HCT116 (cell line): ENCODE data around the gene ACOXL.

Experiments
- CTCF ChIP-seq, 3 experiments: fragments of 200-600 bp in 1 of 3; sonication (generic) in 1 of 3; IDR thresholded peaks in 2 of 3; conservative IDR thresholded peaks in 1 of 3; 2 replicates each; pipeline ENCODE4 v1.5.1; 2012 to 2017; ENCODE audit warnings: low read depth in 2 of 3, low read length in 2 of 3, antibody characterized with exemption in 1 of 3, borderline replicate concordance in 1 of 3, control low read depth in 1 of 3, mild to moderate bottlenecking in 1 of 3, mixed read lengths in 1 of 3, mixed run types in 1 of 3, moderate library complexity in 1 of 3; ENCODE audit not compliant: insufficient read depth in 1 of 3
- EZH2 ChIP-seq: fragments of 200-600 bp; sonication (generic); IDR thresholded peaks from 2 replicates; pipeline ENCODE4 v1.6.1; 2017; ENCODE audit warnings: antibody characterized with exemption, mixed run types
- JUND ChIP-seq: IDR thresholded peaks from 2 replicates; pipeline ENCODE4 v1.6.1; 2012
- MAX ChIP-seq: IDR thresholded peaks from 2 replicates; pipeline ENCODE4 v1.6.1; 2012
- POLR2A ChIP-seq: IDR thresholded peaks from 2 replicates; pipeline ENCODE4 v1.7.0; 2011; ENCODE audit warnings: borderline replicate concordance; ENCODE audit not compliant: insufficient read depth, insufficient read length; ENCODE audit errors: extremely low read depth
- POLR2AphosphoS5 ChIP-seq: IDR thresholded peaks from 2 replicates; pipeline ENCODE4 v1.6.1; 2011; ENCODE audit warnings: mild to moderate bottlenecking, low read depth, low read length, moderate library complexity
- SP1 ChIP-seq: IDR thresholded peaks from 2 replicates; pipeline ENCODE4 v1.6.1; 2012; ENCODE audit warnings: low read depth
- TCF7L2 ChIP-seq: IDR thresholded peaks from 2 replicates; pipeline ENCODE4 v1.7.0; 2011; ENCODE audit warnings: borderline replicate concordance, inconsistent platforms; ENCODE audit not compliant: insufficient read depth, insufficient read length; ENCODE audit errors: extremely low read depth
- YY1 ChIP-seq: IDR thresholded peaks from 2 replicates; pipeline ENCODE4 v1.6.1; 2011; ENCODE audit warnings: low read length, low read depth, moderate library complexity, mild to moderate bottlenecking; ENCODE audit not compliant: insufficient replicate concordance; ENCODE audit errors: extremely low read depth
- ZNF274 ChIP-seq: fragments of 200-500 bp; sonication (Bioruptor generic); IDR thresholded peaks from 2 replicates; pipeline ENCODE4 v1.6.1; 2014; ENCODE audit warnings: mild to moderate bottlenecking, low read depth, low read length, inconsistent platforms
- TF ChIP-seq, protein P1 (sequence below): IDR thresholded peaks from 2 replicates; pipeline ENCODE4 v1.6.1; 2011; ENCODE audit warnings: mild to moderate bottlenecking, low read length, moderate library complexity; ENCODE audit not compliant: insufficient replicate concordance; ENCODE audit errors: extremely low read depth

GRCh38 chr2:111167076-111167862, 434.9 kb downstream of the ACOXL start:
- TF ChIP-seq SP1 (no peak), JUND (no peak), POLR2A (no peak), CTCF (IDR thresholded peaks at IDR 0.05 in 2 of 3, conservative IDR thresholded peaks at IDR 0.05 in 1 of 3; ENCODE audit: borderline replicate concordance in 1 of 3, insufficient read depth in 1 of 3, low read depth in 2 of 3, low read length in 2 of 3) (no peak), MAX (no peak), YY1 (no peak), POLR2AphosphoS5 (no peak), EZH2 (no peak), TCF7L2 (no peak), ZNF274 (no peak)
- TF ChIP-seq, protein P1, sequence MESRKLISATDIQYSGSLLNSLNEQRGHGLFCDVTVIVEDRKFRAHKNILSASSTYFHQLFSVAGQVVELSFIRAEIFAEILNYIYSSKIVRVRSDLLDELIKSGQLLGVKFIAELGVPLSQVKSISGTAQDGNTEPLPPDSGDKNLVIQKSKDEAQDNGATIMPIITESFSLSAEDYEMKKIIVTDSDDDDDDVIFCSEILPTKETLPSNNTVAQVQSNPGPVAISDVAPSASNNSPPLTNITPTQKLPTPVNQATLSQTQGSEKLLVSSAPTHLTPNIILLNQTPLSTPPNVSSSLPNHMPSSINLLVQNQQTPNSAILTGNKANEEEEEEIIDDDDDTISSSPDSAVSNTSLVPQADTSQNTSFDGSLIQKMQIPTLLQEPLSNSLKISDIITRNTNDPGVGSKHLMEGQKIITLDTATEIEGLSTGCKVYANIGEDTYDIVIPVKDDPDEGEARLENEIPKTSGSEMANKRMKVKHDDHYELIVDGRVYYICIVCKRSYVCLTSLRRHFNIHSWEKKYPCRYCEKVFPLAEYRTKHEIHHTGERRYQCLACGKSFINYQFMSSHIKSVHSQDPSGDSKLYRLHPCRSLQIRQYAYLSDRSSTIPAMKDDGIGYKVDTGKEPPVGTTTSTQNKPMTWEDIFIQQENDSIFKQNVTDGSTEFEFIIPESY: no peak
